Neural cell (in vitro differentiated cells): ENCODE measurements around the gene SETD1A.

Experiments
- CTCF ChIP-seq: fragments of 450-650 bp; IDR thresholded peaks from 2 replicates; pipeline ENCODE4 v1.5.1; 2014; ENCODE audit warnings: antibody characterized with exemption, mild to moderate bottlenecking, moderate library complexity; ENCODE audit not compliant: poor library complexity, severe bottlenecking
- EP300 ChIP-seq: fragments of 450-650 bp; conservative IDR thresholded peaks from 2 replicates; pipeline ENCODE4 v1.6.1; 2014; ENCODE audit warnings: antibody characterized with exemption, mild to moderate bottlenecking, moderate library complexity; ENCODE audit not compliant: poor library complexity, severe bottlenecking
- EZH2 ChIP-seq: fragments of 200-600, 300-800 bp; shearing (Covaris generic), sonication (generic); IDR thresholded peaks from 2 replicates; pipeline ENCODE4 v1.6.1; 2014; ENCODE audit warnings: antibody characterized with exemption, low read length, borderline replicate concordance, mild to moderate bottlenecking; ENCODE audit not compliant: insufficient read depth, poor library complexity, severe bottlenecking
- MXI1 ChIP-seq: fragments of 450-650 bp; conservative IDR thresholded peaks from 2 replicates; pipeline ENCODE4 v1.6.1; 2014; ENCODE audit warnings: antibody characterized with exemption, mild to moderate bottlenecking; ENCODE audit not compliant: poor library complexity, severe bottlenecking
- POLR2AphosphoS5 ChIP-seq: IDR thresholded peaks from 2 replicates; pipeline ENCODE4 v1.6.1; 2012
- RAD21 ChIP-seq: fragments of 450-650 bp; conservative IDR thresholded peaks from 2 replicates; pipeline ENCODE4 v1.6.1; 2014; ENCODE audit warnings: antibody characterized with exemption, mild to moderate bottlenecking, moderate library complexity
- TAF1 ChIP-seq: IDR thresholded peaks from 2 replicates; pipeline ENCODE4 v1.6.1; 2012; ENCODE audit warnings: low read depth

DNA sequence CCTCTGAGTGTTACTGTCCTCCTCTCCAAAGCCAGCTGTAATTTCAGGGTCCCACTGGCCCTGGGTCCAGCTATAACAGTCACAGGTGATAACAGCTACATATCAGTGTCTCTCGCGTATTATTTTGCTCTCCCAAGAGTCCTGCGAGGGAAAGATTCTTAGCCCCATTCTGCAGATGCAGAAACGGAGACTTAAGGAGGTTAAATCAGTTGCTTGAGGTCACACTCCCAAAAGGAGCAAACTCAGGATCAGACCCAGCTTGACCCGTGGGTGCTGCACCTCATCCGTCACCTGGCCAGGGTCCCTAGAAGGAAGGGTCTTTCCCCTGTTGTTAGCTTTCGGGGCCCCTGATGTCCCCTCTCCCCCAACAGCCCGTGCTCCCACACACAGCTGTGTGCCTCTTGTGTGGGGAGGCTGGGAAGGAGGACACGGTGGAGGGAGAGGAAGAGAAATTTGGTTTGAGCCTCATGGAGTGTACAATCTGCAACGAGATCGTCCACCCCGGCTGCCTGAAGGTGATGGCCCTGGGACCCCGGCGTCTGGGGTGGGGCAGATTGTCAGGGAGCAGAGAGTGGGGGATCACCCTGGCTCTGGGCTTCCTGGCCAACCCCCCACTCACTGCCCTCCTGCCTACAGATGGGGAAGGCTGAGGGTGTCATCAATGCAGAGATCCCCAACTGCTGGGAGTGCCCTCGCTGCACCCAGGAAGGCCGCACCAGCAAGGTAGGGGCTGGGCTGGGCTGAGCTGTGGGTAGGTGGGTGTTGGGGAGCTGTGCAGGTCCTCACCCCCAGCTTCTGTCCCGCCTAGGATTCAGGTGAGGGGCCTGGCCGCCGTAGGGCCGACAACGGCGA, 30.4 kb upstream of the SETD1A start:
- TF ChIP-seq CTCF (no peak), EZH2 (no peak), POLR2AphosphoS5 (no peak), RAD21 (no peak), EP300 (no peak), MXI1 (no peak), TAF1 (no peak)
